Gastrocnemius medialis (tissue), 4 donors: ENCODE data around the gene MLLT10. TPM values are rescaled to one million over a fixed set of nuclear protein-coding genes. Genes with fewer than 3 reads are reported as not detected.

Experiments
- ATAC-seq, 2 donors: fragments of 150-250 bp; one replicate each; pipeline ENCODE4 v1.9.1; 2016
- DNase-seq, 2 donors: peaks; one replicate each; pipeline ENCODE4 v3.0.0-alpha.2; 2019
- H3K27ac ChIP-seq, 4 donors: fragments of 200-600 bp; sonication (generic); 1 replicate in 1 of 4; 2 replicates in 3 of 4; pipeline ENCODE4 v1.5.1; 2016 to 2018; ENCODE audit warnings: mild to moderate bottlenecking in 2 of 4, moderate library complexity in 1 of 4
- H3K27me3 ChIP-seq, 3 donors: fragments of 200-600 bp; sonication (generic) in 2 of 3; 1 replicate in 1 of 3; 2 replicates in 2 of 3; pipeline versions ENCODE4 v1.5.1 to v1.6.0; 2016 to 2019; ENCODE audit warnings: mild to moderate bottlenecking in 1 of 3, moderate library complexity in 1 of 3
- H3K36me3 ChIP-seq, 2 donors: fragments of 200-600 bp; sonication (generic) in 1 of 2; one replicate each; pipeline ENCODE4 v1.5.1; 2017 to 2018
- H3K4me1 ChIP-seq, 2 donors: fragments of 200-600 bp; sonication (generic) in 1 of 2; one replicate each; pipeline ENCODE4 v1.5.1; 2016 to 2017; ENCODE audit warnings: mild to moderate bottlenecking in 2 of 2
- H3K4me3 ChIP-seq, 4 donors: fragments of 200-600 bp; sonication (generic) in 3 of 4; 1 replicate in 1 of 4; 2 replicates in 3 of 4; pipeline ENCODE4 v1.5.1; 2016 to 2019; ENCODE audit warnings: mild to moderate bottlenecking in 2 of 4
- H3K9me3 ChIP-seq, 3 donors: fragments of 200-600 bp; sonication (generic) in 2 of 3; 1 replicate in 1 of 3; 2 replicates in 2 of 3; pipeline ENCODE4 v1.5.1; 2016 to 2019
- POLR2A ChIP-seq, 2 donors: fragments of 450-650 bp; IDR thresholded peaks; one replicate each; pipeline ENCODE4 v1.6.1; 2017; ENCODE audit warnings: antibody characterized with exemption in 2 of 2, mild to moderate bottlenecking in 2 of 2, moderate library complexity in 2 of 2
- in situ Hi-C, 4 donors: fragments of 200-750 bp; cut with MboI; loops; one replicate each; pipeline versions ENCODE4 v1.15.0 to v1.8.0; 2017; ENCODE audit warnings: low sequenced_read_pairs in 4 of 4
- intact Hi-C: fragments of 100-400 bp; cut with DNase I; formaldehyde crosslinking; loops from one replicate; pipeline ENCODE4 v1.15.1; 2023; ENCODE audit warnings: low total_unique reads
- total RNA-seq, 4 donors: library from RNA; depleted of rRNA; stranded (reverse); fragments of >200 nt; gene quantifications; one replicate each; pipeline versions ENCODE4 v1.1.0 to v1.2.3, GENCODE V29; 2016
- TF ChIP-seq, protein P1 (sequence below), 5 experiments: fragments of 450-650 bp in 3 of 5; fragments of 200-600 bp in 2 of 5; sonication (generic) in 2 of 5; IDR thresholded peaks in 4 of 5; conservative IDR thresholded peaks in 1 of 5; 1 replicate in 4 of 5; 2 replicates in 1 of 5; pipeline ENCODE4 v1.5.1; 2016 to 2019; ENCODE audit warnings: antibody characterized with exemption in 5 of 5, mild to moderate bottlenecking in 3 of 5, moderate library complexity in 3 of 5

MLLT10 gene
- total RNA-seq, 4 donors from 2014 or later, result 13.6 to 26.6 (median 21.6) TPM

DNA sequence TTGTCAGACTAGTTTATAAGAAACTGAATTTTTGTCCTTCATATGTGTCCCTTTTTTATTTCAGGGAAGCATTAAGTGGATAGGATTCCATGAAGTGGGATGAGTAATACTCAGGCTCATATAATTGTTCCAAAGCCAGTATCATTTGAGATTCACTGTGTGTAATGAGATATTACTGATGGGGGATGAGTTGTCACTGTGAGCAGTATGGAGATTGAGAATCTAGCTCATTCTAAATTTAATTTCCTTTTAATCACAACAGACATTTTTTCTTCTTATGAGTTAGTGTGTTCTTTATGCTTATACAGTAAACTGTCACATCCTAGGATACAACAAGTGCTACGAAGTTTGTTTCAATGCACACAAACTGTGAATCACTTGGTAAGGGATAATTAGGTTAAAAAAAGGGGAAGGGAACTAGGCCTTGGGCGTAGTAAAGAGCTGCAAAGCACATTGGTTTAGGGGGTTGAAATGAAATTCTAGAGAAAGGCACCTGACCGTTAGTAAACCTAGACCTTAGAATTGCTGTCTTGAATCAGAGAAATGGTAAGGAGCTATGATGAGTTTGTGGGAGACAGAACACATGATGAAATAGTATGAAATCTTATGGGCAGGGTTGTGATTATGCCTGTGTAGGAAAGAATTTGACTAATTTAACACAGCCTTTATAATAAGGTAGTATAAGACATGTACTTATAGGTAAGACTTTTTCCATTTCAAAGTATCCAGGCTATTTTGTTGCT, 153.4 kb downstream of the MLLT10 start:
- Histone ChIP-seq H3K36me3 (no peaks in the 10 kb centered on the region), H3K27me3 (no peaks in the 10 kb centered on the region), H3K9me3 (no peaks in the 10 kb centered on the region), H3K4me3 (no peak overlapping the region), H3K27ac (peak overlapping the region in 2 of 4 donors; percentile 30 to 64), H3K4me1 (peaks cover 0 to 14% of the 10 kb centered on the region in 2 donors)
- in situ Hi-C loops (no loop called here), intact Hi-C loops (no loop called here)
- ATAC-seq, result peak; percentile 90 to 96
- DNase-seq, result no peak
- no peak for TF ChIP-seq POLR2A (IDR thresholded peaks at IDR 0.05)
- TF ChIP-seq, protein P1, sequence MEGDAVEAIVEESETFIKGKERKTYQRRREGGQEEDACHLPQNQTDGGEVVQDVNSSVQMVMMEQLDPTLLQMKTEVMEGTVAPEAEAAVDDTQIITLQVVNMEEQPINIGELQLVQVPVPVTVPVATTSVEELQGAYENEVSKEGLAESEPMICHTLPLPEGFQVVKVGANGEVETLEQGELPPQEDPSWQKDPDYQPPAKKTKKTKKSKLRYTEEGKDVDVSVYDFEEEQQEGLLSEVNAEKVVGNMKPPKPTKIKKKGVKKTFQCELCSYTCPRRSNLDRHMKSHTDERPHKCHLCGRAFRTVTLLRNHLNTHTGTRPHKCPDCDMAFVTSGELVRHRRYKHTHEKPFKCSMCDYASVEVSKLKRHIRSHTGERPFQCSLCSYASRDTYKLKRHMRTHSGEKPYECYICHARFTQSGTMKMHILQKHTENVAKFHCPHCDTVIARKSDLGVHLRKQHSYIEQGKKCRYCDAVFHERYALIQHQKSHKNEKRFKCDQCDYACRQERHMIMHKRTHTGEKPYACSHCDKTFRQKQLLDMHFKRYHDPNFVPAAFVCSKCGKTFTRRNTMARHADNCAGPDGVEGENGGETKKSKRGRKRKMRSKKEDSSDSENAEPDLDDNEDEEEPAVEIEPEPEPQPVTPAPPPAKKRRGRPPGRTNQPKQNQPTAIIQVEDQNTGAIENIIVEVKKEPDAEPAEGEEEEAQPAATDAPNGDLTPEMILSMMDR (IDR thresholded peaks at IDR 0.05 in 4 of 5, conservative IDR thresholded peaks at IDR 0.05 in 1 of 5), result no peak

DNA sequence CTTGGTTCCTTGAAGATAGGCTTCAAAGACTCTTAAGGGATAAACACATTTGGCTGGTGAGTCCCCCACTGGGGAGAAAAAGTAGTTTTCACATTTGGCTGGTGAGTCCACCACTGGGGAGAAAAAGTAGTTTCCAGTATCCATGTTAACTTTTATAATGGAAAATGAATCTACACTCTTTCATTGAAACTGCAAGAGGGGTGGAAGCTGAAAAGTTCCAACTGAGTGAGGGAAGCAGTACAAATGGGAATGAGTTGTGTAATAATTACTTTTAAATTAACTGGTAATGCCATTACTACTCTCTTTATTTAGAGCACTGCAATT, 153.9 kb downstream of the MLLT10 start:
- Histone ChIP-seq H3K4me1 (peaks cover 0 to 14% of the 10 kb centered on the region in 2 donors), H3K27me3 (no peaks in the 10 kb centered on the region), H3K36me3 (no peaks in the 10 kb centered on the region), H3K4me3 (no peak overlapping the region), H3K9me3 (no peaks in the 10 kb centered on the region), H3K27ac (peak overlapping the region in 1 of 4 donors; percentile 64)
- in situ Hi-C loops, result no loop called here
- intact Hi-C loops, result no loop called here
- no peak for ATAC-seq
- no peak for DNase-seq
- no peak for TF ChIP-seq POLR2A (IDR thresholded peaks at IDR 0.05)
- TF ChIP-seq, protein P1 (IDR thresholded peaks at IDR 0.05 in 4 of 5, conservative IDR thresholded peaks at IDR 0.05 in 1 of 5), result no peak

- DNase-seq (no peak), ATAC-seq (no peak)
- H3K9me3 ChIP-seq, result no peaks in the 10 kb centered on the region
- no peak overlapping the region for H3K27ac ChIP-seq
- H3K4me3 ChIP-seq, result no peak overlapping the region
- intact Hi-C loops (no loop called here), in situ Hi-C loops (no loop called here)
- no peaks in the 10 kb centered on the region for H3K36me3 ChIP-seq
- TF ChIP-seq POLR2A (IDR thresholded peaks at IDR 0.05), result no peak
- TF ChIP-seq, protein P1 (IDR thresholded peaks at IDR 0.05 in 4 of 5, conservative IDR thresholded peaks at IDR 0.05 in 1 of 5), result no peak
- H3K4me1 ChIP-seq, result peaks cover 0 to 14% of the 10 kb centered on the region in 2 donors
- no peaks in the 10 kb centered on the region for H3K27me3 ChIP-seq
Observed at GRCh38 chr10:21688870-21689269, 154.8 kb downstream of the MLLT10 start.

DNA sequence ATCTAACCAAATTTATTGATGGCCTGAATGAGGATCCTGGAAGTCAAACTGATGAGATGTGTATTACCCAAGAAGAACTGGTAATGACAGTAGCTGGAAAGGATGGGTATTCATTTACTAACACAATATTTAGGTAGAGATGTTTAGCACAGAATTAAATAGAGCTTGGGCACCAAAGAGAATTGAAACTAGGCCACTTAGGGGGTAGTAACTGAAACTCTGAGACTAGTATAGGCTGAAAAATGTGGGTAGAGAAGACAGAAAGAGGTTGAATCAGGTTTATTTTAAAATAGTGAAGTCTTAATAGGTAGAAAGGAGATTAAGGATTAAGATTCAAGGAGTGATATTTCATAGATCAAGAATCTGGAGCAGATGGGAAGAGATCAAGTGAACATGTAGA, 155.8 kb downstream of the MLLT10 start:
- intact Hi-C loops (no loop called here), in situ Hi-C loops (no loop called here)
- H3K27ac ChIP-seq, result no peak overlapping the region
- ATAC-seq (no peak), DNase-seq (no peak)
- H3K36me3 ChIP-seq, result no peaks in the 10 kb centered on the region
- H3K4me3 ChIP-seq, result no peak overlapping the region
- TF ChIP-seq, protein P1 (IDR thresholded peaks at IDR 0.05 in 4 of 5, conservative IDR thresholded peaks at IDR 0.05 in 1 of 5), result no peak
- TF ChIP-seq POLR2A (IDR thresholded peaks at IDR 0.05), result no peak
- H3K4me1 ChIP-seq, result peaks cover 0 to 14% of the 10 kb centered on the region in 2 donors
- no peaks in the 10 kb centered on the region for H3K9me3 ChIP-seq
- H3K27me3 ChIP-seq, result no peaks in the 10 kb centered on the region

DNA sequence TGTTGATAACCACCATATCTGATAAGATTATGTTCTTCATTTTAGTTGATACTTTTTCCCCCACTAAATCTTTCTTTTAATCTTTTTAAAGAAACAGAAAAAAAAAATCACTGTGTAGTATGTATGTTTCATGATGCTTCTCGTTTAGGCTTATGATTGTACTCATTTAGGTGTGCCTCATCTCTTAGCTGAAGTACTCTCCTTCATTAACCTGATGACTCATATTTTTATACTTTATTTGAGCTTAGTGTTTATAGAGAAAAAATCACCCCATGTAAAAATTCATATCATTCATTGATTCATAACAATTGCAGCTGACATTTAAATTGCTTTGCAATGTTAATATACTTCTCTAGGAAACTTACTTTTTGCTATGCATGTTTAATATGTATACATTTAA, 158.9 kb downstream of the MLLT10 start:
- TF ChIP-seq, protein P1 (IDR thresholded peaks at IDR 0.05 in 4 of 5, conservative IDR thresholded peaks at IDR 0.05 in 1 of 5), result no peak
- TF ChIP-seq POLR2A (IDR thresholded peaks at IDR 0.05), result no peak
- H3K27ac ChIP-seq, result no peak overlapping the region
- no peaks in the 10 kb centered on the region for H3K9me3 ChIP-seq
- no peaks in the 10 kb centered on the region for H3K27me3 ChIP-seq
- no peak for ATAC-seq
- no peaks in the 10 kb centered on the region for H3K36me3 ChIP-seq
- in situ Hi-C loops (no loop called here), intact Hi-C loops (no loop called here)
- peaks cover 9 to 13% of the 10 kb centered on the region in 2 donors for H3K4me1 ChIP-seq
- no peak for DNase-seq
- no peak overlapping the region for H3K4me3 ChIP-seq
